ENCODE measurements around the gene SYCE3. TPM values are rescaled to one million over a fixed set of nuclear protein-coding genes. Genes with fewer than 3 reads are reported as not detected.
A peak's percentile ranks its signal among the peaks of the same experiment; 100 is the strongest.
"Not testable (repeated sequence)": the region's sequence is repeated elsewhere in the genome, so short reads cannot be mapped to it uniquely, and the experiment has no call there.

The SYCE3 gene
- total RNA-seq, 2 donors from 2014 or later: not detected

DNA sequence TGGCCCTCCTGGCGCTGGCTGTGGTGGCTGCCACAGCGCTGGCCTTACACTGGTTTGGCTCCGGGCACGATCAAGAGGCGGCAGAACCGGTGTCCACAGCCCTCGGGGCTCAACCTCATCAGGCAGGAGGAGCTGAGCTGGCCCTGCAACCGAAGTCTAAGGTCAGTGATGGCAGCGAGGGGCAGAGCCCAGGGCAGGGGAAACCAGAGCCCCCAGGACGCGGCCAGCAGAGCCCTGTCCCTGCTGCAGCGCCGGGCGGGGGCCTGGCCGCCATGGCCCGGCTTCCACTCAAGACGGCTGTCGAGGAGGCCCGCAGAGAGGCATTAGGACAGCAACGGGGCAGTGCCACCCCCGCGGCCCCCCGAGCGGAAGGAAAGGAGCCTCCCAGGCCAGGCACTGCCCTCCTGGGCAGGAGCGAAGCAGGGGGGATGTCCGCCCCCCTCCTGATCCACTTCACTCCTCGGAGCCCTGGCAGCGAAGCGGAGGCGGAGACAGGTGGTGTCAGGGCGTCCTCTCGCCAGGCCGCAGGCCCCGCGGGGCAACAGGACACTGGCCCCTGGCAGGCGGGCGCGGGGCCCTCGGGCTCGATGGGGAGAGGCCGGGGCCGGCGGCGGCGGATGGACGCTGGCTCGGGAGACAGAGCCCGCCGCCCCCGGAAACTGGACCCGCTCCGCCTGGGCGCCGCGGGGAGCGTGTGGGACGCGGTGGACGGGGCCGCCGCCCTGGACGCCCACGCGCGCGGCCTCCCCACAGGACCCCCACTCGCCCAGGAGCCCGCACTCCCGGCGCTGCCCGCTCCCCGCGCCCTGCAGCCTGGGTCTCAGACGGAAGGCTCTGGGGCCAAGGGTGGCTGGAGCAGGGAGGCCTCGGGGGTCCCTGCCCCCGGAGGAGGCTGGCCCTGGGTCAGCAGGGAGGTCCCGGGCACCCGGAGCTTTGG lies 16.1 kb downstream of the SYCE3 start:
- H3K4me3 Mint-ChIP-seq: peak overlapping the region; percentile 68
- H3K27me3 Mint-ChIP-seq: no peaks in the 10 kb centered on the region
- no peaks in the 10 kb centered on the region for H3K9me3 ChIP-seq (ENCODE audit: control insufficient read depth, low read length, poor library complexity, severe bottlenecking)
- H3K27ac Mint-ChIP-seq: no peak overlapping the region
- H3K36me3 Mint-ChIP-seq (ENCODE audit: low read depth): no peaks in the 10 kb centered on the region
- DNase-seq: no peak
- ATAC-seq: no peak
- peaks cover 32% of the 10 kb centered on the region for H3K4me1 Mint-ChIP-seq

DNA sequence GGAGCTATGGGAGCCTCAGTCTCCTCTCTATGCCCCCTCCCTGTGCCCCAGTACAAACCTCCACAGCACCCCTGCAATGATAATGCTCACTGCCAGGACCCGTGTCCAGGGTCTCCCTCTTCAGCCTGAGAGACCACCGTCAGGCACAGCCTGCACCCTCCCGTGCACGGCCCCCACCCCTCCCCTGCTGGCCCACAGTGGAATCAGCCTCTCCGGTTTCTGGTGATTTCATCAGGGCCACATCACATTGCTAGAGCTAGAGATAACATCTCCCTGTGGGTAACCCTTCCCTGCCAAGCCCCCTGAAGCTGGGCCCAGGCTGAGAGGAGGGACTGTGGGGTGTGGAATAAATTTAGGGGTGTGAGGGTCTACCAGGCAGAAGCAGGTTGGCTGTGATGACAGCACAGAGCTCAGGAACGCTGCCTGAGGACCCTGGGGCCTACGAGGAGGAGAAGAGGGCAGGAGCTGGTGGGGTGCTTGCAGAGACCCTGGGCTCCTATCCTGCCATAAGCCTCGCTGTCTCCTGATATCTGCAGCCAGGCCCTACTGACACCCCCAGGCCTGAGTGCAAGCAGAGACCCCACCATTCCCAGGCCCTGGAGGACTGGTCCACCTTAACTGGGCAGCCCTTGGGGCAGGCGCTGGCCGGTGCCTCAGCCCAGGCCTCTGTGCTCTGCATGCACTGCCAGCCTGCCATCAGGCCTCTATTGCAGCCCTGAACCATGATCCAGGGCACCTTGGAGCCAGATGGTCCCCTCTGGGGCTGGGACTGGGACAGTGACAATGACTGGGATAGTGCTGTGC lies 17.0 kb downstream of the SYCE3 start, which contains the start of gene KLHDC7B:
Gene KLHDC7B (plus strand): TSS at position 378 of the 804 bp plus-strand sequence. CDS start 345 bp downstream, at position 723.
- Mint-ChIP-seq H3K4me3 (peak within 1 kb of the TSS; percentile 82), H3K27ac (peak within 1 kb of the TSS; percentile 86), H3K4me1 (peaks cover 31% of the 10 kb centered on the region), H3K27me3 (no peaks in the 10 kb centered on the region), H3K36me3 (ENCODE audit: low read depth) (no peaks in the 10 kb centered on the region)
- no peaks in the 10 kb centered on the region for H3K9me3 ChIP-seq (ENCODE audit: control insufficient read depth, low read length, poor library complexity, severe bottlenecking)
- DNase-seq (no peak), ATAC-seq (peak; percentile 26)

DNA sequence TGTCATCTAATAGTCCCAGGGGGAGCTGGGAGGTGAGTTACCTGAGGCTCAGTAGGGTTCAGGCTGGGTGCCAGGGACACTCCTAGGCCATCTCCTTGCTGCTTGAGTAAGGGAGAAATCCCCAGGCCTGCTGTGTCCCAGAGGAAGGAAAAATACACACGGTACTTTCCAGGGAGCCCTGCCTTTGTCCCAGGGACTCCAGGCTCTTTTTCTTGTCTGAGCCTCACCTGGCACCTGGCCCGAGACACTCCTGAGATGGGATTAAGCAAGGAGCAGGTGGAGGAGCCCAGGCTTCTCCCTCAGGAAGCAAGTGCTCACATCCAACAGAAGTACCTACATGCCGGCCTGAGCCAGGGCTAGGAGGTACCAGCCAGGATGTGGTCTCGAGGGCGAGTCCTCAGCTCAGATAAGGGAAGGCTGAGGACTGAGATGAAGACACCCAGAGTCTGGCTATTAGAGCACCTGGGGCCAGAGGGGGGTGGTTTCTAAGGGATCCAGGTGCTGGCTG lies 17.9 kb downstream of the SYCE3 start:
- Mint-ChIP-seq H3K36me3 (ENCODE audit: low read depth) (no peaks in the 10 kb centered on the region), H3K4me1 (peaks cover 29% of the 10 kb centered on the region), H3K4me3 (peak overlapping the region; percentile 82), H3K27me3 (no peaks in the 10 kb centered on the region), H3K27ac (peak overlapping the region; percentile 86)
- DNase-seq (no peak), ATAC-seq (no peak)
- no peaks in the 10 kb centered on the region for H3K9me3 ChIP-seq (ENCODE audit: control insufficient read depth, low read length, poor library complexity, severe bottlenecking)

DNA sequence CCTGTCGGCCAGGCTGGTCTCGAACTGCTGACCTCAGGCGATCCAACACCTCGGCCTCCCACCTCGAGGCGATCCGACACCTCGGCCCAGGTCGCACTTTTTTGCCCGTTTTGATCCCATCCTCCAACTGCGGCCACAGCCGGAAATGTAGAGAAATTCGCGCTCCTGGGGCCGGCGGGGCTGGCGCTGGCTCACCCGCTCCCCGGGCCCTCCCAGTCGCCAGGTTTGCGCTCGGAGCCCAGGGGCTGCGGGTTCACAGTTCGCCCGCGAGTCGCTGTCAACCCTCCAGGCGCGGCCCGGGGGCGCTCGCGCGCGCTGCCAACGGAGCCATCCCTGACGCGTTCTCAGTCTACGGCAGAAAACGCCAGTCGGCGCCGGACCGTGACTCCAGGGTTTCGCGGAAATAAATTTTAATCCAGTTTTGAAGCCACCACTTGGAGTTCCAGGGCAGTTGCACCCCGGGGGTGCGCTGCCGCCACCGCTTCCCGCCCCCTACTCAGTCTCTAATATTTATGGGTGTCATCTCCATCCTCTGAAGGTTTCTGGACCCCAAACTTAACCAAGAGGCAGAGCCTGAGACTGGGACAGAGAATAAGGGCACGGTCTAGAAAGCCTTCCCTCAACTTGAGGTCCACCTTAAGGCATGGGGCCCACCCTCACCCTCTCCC lies 18.5 kb downstream of the SYCE3 start:
- Mint-ChIP-seq H3K27me3 (no peaks in the 10 kb centered on the region), H3K27ac (peak overlapping the region; percentile 86), H3K4me3 (peak overlapping the region; percentile 82), H3K4me1 (peaks cover 31% of the 10 kb centered on the region), H3K36me3 (ENCODE audit: low read depth) (no peaks in the 10 kb centered on the region)
- no peaks in the 10 kb centered on the region for H3K9me3 ChIP-seq (ENCODE audit: control insufficient read depth, low read length, poor library complexity, severe bottlenecking)
- peak; percentile 68 to 81 (median 72) for DNase-seq
- ATAC-seq: peak; percentile 61

DNA sequence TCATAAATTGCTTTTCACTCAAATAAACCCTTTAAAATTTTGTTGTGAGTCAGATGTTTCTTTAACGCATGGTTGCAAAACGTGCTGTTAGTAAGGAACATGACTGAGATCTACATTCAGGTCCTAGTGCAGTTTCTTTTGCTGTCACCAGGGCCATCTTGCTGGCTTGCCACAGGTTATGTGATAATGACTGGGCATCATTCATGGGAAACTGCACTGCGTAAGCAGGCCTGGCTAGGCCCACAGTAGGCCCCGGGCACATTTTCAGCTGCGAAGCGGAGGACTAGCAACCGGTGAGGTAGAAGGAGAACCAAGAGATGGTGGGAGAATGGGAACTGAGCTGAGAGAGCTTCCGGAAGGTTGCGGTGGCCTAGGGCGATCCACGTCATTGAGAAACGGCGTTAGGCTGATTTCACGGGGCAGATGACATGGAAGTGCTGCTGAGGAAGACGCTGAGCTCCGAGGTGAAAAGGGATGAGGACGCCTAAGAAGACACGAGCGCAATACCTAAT lies 20.2 kb downstream of the SYCE3 start:
- Mint-ChIP-seq H3K27ac (peak overlapping the region; percentile 100), H3K27me3 (no peaks in the 10 kb centered on the region), H3K4me3 (no peak overlapping the region), H3K4me1 (peaks cover 40% of the 10 kb centered on the region), H3K36me3 (ENCODE audit: low read depth) (no peaks in the 10 kb centered on the region)
- ATAC-seq: no peak
- no peaks in the 10 kb centered on the region for H3K9me3 ChIP-seq (ENCODE audit: control insufficient read depth, low read length, poor library complexity, severe bottlenecking)
- no peak for DNase-seq

DNA sequence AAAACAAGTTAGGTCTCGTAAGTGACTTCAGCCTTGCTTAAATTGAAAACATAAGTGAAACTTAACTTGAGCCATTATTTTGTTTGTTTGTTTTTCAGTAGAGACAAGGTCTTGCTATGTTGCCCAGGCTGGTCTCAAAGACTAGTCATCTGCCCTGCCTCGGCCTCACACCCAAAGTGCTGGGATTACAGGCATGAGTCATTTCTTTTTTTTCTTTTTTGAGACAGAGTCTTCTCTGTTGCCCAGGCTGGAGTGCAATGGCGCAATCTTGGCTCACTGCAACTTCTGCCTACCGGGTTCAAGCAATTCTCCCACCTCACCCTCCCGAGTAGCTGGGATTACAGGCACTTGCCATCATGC lies 21.1 kb downstream of the SYCE3 start:
- ATAC-seq; DNase-seq; H3K27me3 Mint-ChIP-seq; H3K36me3 Mint-ChIP-seq (ENCODE audit: low read depth); H3K4me3 Mint-ChIP-seq; H3K9me3 ChIP-seq (ENCODE audit: control insufficient read depth, low read length, poor library complexity, severe bottlenecking): not testable (repeated sequence)
- H3K27ac Mint-ChIP-seq: peak overlapping the region; percentile 100
- H3K4me1 Mint-ChIP-seq: peaks cover 40% of the 10 kb centered on the region

DNA sequence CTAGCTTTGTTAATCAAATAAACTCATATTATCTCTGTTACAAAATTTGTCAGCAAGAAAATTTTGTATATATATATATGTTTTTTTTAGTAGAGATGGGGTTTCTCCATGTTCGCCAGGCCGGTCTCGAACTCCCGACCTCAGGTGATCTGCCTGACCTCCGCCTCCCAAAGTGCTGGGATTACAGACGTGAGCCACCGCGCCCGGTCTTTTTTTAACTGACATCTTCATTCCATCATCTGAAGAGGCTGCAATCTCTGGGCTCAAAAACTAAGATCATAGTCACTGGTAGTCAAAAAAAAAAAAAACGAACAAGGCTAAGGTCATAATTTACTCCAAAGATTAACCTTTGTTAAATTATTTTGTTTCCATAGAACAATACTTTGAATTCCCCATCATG lies 22.3 kb downstream of the SYCE3 start:
- peak overlapping the region; percentile 100 for H3K27ac Mint-ChIP-seq
- DNase-seq (no peak), ATAC-seq (no peak)
- no peaks in the 10 kb centered on the region for H3K36me3 Mint-ChIP-seq (ENCODE audit: low read depth)
- no peaks in the 10 kb centered on the region for H3K9me3 ChIP-seq (ENCODE audit: control insufficient read depth, low read length, poor library complexity, severe bottlenecking)
- H3K4me3 Mint-ChIP-seq: no peak overlapping the region
- no peaks in the 10 kb centered on the region for H3K27me3 Mint-ChIP-seq
- H3K4me1 Mint-ChIP-seq: peaks cover 33% of the 10 kb centered on the region

DNA sequence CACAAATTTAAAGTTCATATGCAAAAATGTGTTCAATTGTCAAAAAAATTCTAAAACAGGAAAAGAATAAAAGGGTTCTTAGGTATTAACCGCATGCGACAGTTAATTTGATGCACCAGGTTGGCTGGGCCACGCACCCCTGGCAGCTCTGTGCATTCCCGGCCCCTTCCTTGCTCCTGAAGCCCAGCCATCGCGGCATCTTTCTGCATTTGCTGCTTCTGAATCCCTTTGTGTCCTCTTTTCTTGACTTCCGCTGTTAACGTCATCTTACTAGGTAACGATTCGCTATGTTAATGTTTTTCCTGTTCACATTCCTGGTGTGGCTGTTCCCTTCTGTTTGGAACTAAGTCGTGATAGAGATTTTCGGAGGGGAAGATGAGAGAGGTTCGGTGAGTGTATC lies 25.0 kb downstream of the SYCE3 start:
- no peaks in the 10 kb centered on the region for H3K9me3 ChIP-seq (ENCODE audit: control insufficient read depth, low read length, poor library complexity, severe bottlenecking)
- no peak for ATAC-seq
- H3K4me1 Mint-ChIP-seq: peaks cover 39% of the 10 kb centered on the region
- peak overlapping the region; percentile 66 for H3K4me3 Mint-ChIP-seq
- H3K27me3 Mint-ChIP-seq: no peaks in the 10 kb centered on the region
- no peak for DNase-seq
- peak overlapping the region; percentile 100 for H3K27ac Mint-ChIP-seq
- no peaks in the 10 kb centered on the region for H3K36me3 Mint-ChIP-seq (ENCODE audit: low read depth)

DNA sequence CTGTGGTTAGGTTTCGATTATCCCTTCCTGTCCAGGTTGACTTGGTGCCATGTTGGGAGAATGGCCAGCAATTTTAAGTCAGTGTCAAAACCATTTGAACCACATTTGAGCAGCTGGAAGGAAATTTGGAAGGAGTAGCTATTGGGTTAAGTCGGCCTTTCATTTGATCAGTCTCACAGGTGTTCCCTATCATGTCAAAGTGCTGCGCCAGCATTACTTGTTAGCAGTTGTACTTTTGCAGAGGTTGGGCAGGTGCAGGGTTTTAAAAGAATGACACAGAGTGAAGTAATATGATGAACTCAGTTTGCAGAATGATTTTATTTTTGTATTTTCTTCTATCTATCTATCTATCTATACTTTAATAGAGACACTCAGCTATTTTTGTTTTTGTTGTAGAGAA lies 26.5 kb downstream of the SYCE3 start:
- no peak for ATAC-seq
- no peaks in the 10 kb centered on the region for H3K9me3 ChIP-seq (ENCODE audit: control insufficient read depth, low read length, poor library complexity, severe bottlenecking)
- Mint-ChIP-seq H3K4me1 (peaks cover 38% of the 10 kb centered on the region), H3K4me3 (no peak overlapping the region), H3K27me3 (no peaks in the 10 kb centered on the region), H3K27ac (no peak overlapping the region), H3K36me3 (ENCODE audit: low read depth) (peaks cover under 1% of the 10 kb centered on the region)
- no peak for DNase-seq

DNA sequence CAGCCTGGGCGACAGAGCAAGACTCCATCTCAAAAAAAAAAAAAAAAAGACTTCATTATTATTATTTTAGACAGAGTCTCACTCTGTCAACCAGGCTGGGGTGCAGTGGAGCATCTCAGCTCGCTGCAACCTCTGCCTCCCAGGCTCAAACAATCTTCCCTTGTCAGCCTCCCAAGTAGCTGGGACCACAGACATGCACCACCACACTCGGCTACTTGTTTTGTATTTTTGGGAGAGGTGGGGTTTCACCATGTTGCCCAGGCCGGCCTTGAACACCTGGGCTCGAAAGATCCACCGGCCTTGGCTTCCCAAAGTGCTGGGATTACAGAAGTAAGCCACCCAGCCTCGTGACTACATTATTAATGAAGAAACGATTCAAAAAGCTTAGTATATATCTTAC lies 27.6 kb downstream of the SYCE3 start:
- Mint-ChIP-seq H3K4me3 (no peak overlapping the region), H3K27me3 (no peaks in the 10 kb centered on the region), H3K36me3 (ENCODE audit: low read depth) (peaks cover 2% of the 10 kb centered on the region), H3K27ac (no peak overlapping the region), H3K4me1 (peaks cover 33% of the 10 kb centered on the region)
- ATAC-seq: no peak
- H3K9me3 ChIP-seq (ENCODE audit: control insufficient read depth, low read length, poor library complexity, severe bottlenecking): no peaks in the 10 kb centered on the region
- DNase-seq: no peak

DNA sequence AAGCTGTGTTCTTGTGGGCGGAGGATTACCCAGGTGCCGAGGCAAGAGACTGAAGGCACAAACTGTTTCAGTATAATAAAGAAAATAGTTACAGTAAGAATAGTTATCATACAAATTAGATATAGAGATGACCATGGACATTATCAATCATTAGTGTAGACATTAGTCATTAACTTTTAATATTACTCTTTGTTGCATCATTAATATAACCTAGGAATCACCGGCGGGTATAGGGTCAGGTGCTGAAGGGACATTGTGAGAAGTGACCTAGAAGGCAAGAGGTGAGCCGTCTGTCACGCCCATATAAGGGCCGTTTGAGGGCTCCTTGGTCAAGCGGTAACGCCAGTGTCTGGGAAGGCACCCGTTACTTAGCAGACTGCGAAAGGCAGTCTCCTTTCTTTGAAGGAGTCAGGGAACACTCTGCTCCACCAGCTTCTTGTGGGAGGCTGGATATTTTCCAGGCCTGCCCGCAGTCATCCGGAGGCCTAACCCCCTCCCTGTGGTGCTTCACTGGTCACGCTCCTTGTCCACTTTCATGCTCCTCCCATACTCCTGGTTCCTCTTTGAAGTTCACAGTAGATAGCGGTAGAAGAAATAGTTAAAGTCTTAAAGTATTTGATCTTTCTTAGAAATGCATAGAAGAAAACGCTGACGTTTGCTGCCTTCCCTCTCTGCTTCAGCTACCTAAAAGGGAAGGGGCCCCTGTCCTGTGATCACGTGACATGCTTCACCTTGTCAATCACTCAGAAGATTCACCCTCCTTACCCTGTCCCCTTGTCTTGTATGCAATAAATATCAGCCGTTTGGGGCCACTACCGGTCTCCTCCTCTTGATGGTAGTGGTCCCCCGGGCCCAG lies 28.6 kb downstream of the SYCE3 start:
- not testable (repeated sequence) for H3K27me3 Mint-ChIP-seq; DNase-seq; ATAC-seq; H3K36me3 Mint-ChIP-seq (ENCODE audit: low read depth); H3K9me3 ChIP-seq (ENCODE audit: control insufficient read depth, low read length, poor library complexity, severe bottlenecking)
- Mint-ChIP-seq H3K4me1 (peaks cover 25% of the 10 kb centered on the region), H3K4me3 (peak overlapping the region; percentile 45), H3K27ac (peak overlapping the region; percentile 96)
